GM04504 (cell line): ENCODE measurements around the gene PLXDC2.

Experiments used
- DNase-seq: peaks from one replicate; pipeline ENCODE4 v3.0.0-alpha.2; 2012; ENCODE audit warnings: low read depth

PLXDC2 gene

DNA sequence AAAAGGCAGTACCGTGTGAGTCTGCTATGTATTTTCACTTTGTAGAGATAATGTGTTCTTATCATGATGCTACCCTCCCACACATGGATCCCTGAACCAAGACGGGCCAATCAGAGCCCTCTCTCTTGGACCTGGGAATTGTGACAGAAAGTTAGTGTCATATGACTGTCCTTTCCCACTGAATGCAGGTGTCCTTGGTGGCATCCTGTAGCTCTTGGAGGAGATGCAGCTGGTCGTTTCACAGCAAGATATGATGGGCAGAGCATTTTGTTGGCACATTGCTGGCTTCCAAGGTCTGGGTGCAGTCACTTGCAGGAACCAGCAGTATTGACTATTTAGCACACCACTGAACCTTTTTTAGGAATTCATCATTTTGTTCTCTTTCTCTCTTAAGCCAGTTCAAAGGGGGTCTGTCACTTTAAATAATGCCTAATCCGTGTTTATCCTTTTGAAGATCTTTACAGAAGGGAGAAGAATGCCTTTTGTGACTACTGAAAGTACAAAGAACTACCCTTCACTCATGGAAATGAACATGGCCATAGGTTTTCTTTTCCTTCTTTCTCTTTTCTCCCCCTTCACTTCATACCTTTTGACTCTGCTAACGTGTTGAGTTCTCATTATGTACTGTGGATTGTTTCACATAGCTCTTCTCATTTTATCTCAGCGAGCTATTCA lies 125.1 kb downstream of the PLXDC2 start:
- DNase-seq = no peak

DNA sequence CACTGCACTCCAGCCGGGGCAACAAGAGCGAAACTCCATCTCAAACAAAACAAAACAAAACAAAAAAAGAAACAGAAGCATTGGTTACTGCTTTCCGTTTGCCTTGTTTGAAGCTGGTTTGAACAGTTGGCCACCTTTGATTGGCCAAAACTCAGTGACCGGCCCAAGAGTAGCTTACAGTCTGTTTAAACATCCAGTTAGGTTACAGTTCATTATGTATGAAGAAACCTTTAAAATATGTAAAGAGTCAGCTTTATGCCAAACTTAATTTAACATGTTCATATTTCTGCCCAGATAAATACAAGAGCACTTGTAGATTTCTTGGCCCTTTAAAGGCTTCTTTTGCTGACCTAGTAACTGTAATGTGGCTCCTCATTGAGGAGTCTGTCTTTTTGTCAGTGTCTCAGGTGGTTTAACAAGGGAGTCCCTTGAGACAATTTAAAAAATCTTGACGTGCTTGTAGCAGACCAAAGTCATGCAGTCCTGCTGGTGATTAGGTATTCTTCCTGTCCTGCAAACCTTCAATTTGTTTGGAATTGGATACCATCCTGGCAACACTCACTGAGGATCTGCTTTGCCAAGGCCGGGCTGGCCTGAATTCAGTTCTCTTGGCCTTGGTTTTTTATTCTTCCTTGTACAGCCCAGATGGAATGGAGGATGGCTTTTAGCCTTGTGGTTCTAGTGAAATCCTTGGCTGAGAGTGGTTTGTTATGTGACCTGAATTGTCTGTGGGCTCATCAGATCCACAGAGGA lies 128.9 kb downstream of the PLXDC2 start:
- DNase-seq = no peak

DNA sequence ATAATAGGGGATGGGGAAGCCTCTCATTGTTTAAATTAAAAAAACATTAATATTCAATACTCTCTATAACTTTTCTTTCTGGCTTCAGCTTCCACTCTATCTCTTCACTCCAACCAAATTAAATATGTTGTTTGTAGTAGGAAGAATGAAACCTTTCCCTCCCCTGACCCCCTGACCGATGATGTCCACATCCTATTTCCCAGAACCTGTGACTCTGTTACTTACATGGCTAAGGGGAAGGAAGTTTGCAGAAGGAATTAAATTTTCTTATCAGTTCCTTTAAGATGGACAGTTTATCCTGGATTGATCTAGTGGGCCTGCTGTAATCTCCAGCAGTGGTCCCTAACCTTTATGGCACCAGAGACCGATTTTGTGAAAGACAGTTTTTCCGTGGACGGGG lies 130.0 kb downstream of the PLXDC2 start:
- DNase-seq = no peak

DNA sequence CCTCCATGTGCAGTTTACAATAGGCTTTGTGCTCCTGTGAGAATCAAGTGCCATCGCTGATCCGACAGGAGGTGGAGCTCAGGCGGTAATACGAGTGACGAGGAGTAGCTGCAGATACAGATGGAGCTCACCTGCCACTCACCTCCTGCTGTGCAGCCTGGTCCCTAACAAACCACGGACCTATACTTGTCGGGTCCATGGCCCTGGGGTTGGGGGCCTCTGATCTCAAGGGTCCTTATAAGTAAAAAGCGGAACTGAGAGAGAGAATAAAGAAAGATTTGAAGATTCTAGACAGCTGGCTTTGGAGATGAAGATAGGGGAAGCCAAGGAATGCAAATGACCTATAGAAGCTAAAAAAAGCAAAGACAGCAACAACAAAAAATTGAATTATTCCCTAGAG lies 130.6 kb downstream of the PLXDC2 start:
- DNase-seq = no peak

DNA sequence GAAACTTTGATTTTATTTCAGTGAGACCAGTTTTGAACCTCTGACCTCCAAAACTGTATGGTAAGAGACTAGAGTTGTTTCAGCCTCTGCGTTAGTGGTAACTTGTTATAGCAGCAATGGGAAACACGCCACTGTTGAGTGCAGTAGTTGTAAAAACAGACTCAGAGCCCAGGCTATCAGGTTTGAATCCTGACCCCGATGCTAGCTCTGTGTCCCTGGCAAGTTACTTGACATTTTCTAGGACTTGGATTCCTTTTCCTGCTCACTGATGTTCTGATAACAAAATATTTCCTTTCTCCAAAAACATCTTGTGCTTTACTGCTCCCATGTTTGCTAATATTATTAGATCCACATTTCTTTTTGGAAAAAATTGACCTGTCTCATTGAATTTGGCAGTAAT lies 131.0 kb downstream of the PLXDC2 start:
- DNase-seq = no peak

DNA sequence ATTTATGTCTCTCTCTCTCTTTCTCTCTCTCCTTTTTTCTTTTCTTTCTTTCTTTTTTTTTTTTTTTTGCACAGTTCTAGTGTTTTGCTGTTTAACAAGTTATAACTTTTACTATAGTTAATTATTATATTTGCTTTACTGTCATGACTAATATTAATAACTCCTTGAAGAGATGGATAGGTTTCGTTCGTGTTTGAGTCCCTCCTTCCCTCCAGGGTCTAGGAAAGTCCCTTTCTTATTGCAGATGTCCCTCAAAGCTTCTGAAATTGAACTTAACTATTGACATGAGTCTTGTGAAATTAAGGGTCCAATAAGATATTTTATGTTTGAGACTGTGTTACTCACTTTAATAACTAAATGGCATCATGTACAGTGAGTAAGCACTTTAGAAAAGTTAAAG lies 131.4 kb downstream of the PLXDC2 start:
- no peak for DNase-seq

DNA sequence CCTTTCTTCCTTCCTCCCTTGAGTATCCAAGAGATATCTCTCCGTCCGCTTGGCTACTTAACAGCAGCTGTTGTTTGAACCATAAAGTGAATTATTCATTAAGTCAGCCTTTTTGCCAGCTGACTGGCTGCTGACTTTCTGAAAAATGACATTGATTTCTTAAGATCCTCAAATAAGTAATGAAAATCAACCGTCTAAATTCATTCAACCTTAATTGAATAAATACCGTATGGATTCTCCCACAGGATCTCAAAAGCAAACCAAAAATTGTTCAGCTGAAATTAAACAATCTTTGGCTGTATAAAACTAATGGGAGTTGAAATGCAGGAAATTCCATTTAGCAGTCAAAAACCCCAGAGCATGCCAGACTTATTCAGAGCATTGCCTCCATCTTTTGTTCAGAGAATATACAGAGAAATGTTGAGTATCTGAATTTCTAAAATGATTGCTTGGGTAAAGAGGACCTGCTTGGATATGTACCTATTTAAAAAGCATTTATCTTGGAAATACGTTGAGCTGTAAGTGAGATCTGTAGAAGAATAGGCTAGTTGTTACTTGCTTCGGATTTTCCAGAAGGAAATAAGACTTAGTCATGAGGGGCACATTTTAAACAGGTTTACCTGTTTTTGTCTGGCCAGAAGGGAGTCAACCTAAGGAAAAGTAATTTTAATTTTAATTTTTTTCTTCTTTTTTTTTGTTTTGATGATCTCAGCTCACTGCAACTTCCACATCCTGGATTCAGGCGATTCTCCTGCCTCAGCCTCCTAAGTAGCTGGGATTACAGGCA lies 136.2 kb downstream of the PLXDC2 start:
- no peak for DNase-seq

DNA sequence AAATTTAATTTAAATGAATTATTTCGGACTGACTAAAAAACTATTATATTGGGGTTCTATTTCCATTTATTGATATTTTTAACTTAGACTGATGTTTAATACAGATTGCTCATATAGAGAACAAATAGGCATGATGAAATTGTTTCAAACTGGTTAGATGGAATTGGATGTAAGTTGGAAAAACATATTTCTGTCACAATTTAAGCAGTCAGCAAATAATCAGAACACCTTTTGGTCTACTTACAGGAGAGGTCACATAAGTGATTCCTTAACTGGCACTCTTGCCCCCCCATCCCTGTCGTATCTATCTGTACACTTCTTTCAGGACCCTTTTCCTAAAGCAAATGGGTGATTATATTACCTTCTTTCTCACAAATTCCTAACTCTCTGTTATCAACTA lies 138.4 kb downstream of the PLXDC2 start:
- no peak for DNase-seq

DNA sequence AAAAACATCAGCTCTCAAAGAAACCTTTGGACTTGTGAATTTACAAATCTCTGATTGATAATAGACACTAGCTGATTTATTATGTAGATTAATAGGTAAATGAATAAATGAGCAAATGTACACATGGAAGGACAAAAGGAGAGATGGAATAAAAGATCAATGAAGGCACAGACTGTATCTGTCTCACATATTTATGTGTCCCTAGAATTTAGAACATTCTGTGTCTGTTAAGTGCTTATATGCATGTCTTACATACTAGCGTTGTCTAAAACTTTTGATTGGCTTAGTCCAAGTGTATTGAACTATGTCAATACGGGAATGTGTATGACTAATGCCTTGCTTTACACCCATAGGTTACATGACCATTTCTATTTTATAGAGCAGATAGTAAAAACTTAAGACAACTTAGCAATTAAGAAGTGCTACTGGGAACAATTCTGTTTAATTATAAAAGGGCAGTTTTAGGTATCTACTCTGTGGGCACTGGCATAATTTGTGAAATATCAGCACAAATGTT lies 140.3 kb downstream of the PLXDC2 start:
- DNase-seq = no peak

DNA sequence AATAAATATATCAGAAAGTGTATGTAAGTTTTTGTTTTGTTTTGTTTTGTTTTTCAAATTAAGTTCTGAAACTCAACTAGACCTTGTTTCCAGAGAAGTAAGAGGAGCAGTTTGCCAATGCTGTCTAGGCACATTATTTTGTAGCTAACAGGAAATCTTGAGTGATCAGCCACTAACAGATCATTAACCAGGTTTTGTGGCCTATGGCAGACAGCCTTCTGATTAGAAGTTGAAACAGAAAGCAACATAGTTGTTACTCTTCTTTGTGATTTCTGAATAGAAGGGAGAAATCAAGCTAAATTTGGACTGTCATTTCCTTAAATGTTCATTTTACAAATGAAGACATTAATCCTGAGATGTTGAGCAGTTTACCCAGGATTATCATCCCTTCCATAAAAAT lies 142.6 kb downstream of the PLXDC2 start:
- DNase-seq = no peak

DNA sequence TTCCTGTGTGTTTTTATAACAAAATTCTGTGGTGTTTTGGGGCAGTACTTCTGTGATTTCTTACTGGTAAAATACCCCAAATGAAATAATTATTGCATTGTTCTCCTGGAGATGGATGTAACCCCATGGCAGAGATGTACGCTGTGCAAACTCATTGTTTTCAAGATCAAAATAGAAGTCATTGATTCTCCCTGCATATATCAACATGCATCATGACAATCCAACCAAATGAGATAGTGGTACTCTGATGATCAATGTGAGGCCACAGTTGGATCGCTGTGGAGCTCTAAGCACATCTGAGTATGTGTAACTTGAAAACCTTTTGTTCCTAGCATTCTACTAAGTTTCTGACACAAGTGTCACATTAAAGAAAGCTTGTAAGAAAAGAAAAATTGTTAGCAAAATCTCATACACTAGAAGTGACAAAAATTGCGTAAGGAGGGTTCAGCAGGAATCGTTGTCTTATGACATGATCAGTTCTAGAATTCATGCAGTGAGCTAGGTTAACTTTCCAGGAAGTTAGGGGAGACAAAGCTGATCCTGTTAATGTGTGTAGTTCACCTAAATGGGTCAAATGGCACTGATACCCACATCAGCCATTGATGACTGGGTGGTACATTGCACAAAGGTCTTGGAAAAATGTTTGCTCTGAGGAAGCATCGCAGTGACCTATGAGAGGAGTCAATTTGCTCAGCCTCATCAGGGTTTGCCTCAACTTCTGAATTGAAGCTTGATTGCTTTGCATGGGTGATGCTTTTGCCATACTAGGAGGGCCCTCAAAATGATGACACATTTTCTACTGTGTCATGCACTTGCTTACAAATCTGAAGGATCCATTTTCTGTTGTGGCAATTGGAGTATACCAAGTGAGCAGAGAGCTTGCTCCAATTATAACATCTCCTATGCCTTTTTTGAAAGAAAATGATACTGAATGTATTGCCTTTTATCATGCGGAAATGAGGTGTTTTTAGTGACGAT lies 145.1 kb downstream of the PLXDC2 start:
- no peak for DNase-seq

DNA sequence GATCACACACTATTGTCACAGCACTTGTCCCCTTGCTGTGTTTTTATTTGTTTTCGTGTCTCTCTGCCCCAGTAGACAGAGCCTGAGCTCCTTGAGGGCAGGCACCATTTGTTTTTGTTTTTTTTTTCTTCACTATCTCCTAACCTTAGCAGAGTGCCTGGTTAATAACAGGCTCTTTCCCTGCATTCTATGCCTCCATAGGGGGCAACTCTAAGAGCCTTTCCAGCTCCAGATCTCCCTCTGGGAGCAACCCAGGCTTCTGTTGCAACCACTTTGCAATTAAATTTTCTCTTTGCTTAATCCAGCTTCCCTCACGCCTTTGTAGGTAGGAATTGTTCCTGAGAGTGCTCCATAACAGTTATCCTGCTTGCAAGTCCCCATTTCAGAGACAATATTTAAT lies 148.4 kb downstream of the PLXDC2 start:
- DNase-seq = no peak

DNA sequence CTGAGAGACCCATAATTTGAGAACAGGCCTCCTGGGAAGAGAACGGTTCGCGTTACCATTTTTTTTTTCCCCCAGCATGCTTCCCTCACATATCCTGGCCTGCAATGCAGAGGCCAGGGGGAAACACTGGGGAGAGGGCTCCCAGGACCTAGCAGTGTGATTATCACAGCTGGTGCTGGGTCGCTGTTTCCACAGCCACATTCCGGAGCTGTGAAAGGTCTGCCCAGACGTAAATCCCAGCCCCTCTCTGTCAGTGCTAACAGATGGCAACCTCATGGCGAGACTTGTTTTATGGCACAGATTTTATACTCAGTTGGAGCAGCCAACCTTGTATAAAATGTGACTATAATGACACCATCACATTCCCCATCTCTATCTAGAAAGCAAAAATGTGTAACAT lies 150.5 kb downstream of the PLXDC2 start:
- DNase-seq = no peak

DNA sequence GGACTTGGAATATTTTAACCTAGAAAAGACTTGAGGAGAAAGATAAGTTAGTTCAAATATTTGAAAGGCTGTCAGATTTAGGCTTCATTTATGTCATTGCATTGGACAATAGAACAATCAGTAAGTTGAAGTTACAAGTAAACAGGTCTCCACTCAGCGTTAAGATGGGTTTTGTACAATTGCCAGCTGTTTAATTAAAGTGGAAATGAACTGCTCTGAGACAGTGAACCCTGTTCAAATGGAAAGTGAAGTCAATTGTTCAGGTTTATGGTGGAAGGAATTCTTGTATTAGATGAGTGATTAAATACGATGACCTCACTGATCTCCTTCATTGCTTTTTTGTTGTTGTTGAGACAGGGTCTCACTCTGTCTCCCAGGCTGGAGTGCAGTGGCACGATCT lies 151.7 kb downstream of the PLXDC2 start:
- DNase-seq = no peak

DNA sequence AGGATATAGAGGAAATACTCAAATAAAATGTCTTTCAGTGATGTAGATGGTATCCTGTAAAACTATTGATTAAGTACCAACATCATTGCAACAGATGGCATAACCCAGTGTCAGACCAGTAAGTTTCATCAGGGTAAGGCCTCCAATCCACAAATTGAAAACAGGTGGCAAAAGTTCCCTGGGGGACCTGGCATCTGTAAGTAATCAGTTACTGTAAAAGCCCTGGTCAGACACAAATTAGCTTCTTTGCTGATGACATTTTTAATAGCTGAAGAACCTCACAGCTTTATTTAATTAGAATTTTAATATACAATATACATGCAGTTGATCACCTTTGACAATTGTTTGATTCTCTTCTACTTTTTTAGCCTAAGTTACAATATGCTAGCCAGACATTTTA lies 152.5 kb downstream of the PLXDC2 start:
- DNase-seq = no peak

DNA sequence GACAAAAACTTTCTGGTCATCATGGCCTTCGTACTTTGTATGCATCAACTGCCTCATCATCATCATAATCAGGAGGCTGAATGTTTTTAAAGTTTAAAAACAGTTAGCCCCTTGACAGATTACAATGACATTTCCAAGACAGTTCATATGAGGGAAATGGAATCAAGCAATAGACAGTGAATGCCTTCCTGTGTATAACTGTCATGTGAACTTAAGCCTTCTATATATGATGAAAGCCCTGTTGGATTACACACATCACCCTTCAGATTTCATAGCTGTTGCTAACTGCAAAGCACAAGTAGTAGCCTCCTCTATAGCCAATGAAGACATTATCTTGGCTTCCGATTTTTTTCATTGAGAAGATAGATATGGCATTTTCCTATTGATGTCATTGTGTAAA lies 154.0 kb downstream of the PLXDC2 start:
- DNase-seq = no peak

DNA sequence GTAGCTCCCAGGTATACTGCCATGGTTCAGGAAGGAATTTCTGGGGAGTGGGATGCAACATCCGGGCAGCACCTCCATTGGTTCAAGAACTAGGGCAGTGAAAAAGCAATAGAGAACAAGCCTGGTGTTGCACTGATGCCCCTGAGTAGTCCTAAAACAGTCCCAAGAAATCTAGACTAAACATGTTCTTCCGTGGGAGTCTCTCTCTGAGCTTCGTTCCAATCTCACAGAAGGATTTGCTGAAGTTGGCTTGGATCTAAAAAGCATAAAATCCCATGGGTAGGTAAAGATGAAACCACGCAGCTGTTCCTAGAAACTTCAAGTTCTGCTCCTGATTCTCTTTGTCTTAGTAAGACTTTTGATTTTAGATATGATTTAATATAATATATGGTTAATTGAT lies 154.5 kb downstream of the PLXDC2 start:
- DNase-seq = no peak

DNA sequence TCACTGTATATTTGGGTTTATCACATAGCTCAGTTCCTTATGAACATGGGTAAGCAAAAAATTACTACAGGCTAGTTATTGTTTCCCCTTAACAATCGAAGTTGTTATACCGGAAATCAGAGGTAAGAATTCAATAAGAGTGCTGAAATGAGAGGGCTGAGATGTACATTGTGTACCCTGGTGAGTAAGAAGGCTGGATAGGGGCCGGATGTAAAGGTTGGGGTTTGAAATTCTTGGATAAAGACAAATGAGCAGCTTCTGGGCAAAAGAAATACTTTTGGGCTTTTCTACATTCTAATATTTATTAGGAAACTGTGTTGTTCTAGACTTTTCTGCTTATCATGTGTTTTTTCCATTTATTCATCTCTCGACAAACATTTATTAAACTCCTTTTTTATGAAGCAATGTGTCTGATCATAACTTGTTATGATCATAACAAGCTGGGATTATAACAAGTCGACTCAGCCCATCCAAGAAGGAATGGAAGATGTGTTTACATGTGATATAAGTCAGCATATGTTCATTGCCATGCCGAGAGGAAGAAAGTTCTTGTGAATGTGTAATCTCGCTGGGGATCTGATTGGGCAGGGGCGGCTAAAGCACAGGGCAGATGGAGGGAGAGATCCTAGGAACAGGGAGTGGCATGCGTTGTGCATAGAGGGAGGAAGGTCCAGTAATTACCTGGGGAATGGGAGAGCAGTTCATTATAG lies 155.3 kb downstream of the PLXDC2 start:
- no peak for DNase-seq

DNA sequence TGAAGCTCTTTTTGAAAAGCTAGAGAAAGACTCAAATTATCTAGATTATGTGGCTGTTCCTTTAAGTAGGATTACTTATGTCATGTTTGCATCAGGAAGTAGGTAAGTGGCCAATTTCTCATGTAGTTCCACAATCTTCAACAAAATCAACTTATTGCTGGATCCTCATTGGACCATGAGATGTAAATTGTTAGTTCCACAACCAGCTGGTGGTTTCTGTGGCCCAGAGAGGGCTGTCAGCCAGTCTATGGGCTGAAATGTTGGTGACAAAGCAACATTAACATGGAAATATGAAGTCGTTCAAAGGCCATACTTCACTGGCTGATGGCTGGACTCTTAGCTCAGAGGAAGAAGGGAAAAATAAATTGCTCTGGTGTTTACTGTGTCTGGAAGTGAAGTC lies 157.9 kb downstream of the PLXDC2 start:
- no peak for DNase-seq

DNA sequence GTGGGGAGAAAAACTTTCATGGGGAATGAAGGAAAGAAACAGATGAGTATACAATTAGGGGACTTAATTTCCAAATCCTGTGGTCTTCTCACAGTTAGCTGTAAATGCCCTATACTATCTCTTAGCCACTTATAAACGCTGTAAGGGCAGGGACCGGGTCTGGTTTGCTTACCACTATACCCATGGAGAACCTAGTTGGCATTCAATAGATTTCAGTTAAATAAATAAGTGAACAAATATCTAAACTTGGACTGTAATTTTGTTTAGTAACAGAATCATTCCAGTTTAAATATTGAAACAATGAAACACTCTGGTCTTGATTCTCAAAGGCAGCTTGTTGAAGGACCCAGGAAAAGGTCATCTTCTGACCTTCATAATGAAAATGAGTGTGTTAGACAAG lies 158.3 kb downstream of the PLXDC2 start:
- DNase-seq = no peak

DNA sequence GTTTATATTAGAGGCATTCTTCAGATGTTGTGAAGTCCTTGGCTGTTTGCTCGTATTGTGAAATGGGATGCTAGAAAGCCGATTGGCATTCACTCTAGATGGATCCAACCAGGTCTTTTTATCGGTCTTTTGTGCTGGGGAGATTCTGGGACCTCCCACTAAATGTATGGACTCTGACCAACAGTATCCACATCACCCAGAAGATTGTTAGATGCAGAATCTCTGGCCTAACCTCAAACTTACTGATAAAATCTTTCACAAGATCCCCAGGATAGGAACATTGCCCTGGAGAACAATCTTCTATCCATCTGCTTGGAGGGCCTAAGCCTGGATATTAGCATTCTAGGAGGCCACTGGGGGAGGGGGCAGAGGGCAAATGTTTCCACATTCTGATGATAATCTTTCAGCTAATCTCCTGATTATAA lies 160.9 kb downstream of the PLXDC2 start:
- DNase-seq = no peak
